Tibial nerve (tissue), 3 donors: Measurements from ENCODE around the gene PLAC1.

ENCODE experiments used
- CTCF ChIP-seq, 5 experiments: fragments of 200-600 bp in 3 of 5; fragments of 450-650 bp in 2 of 5; sonication (generic) in 3 of 5; IDR thresholded peaks; one replicate each; pipeline ENCODE4 v1.5.1; 2016 to 2019; ENCODE audit warnings: antibody characterized with exemption in 5 of 5, mild to moderate bottlenecking in 3 of 5, moderate library complexity in 2 of 5
- POLR2A ChIP-seq, 2 donors: fragments of 450-650 bp; IDR thresholded peaks; one replicate each; pipeline ENCODE4 v1.6.1; 2017; ENCODE audit warnings: antibody characterized with exemption in 2 of 2, mild to moderate bottlenecking in 2 of 2, moderate library complexity in 2 of 2

- no peak for TF ChIP-seq CTCF (IDR thresholded peaks at IDR 0.05)
- no peak for TF ChIP-seq POLR2A (IDR thresholded peaks at IDR 0.05)
These were observed 3.8 kb downstream of the PLAC1 start for GRCh38 chrX:134654398-134655012.
